Anterior cingulate cortex (tissue), 58 donors: ENCODE data around the gene BID.
A peak's percentile ranks its signal among the peaks of the same experiment; 100 is the strongest.

Source experiments
- DNase-seq, 58 donors: peaks; one replicate each; lab custom pipeline; 2025; lab: John Stamatoyannopoulos, UW

BID gene

GRCh38 chr22:17743661-17744411 lies 30.4 kb downstream of the BID start:
- no peak for DNase-seq

DNA sequence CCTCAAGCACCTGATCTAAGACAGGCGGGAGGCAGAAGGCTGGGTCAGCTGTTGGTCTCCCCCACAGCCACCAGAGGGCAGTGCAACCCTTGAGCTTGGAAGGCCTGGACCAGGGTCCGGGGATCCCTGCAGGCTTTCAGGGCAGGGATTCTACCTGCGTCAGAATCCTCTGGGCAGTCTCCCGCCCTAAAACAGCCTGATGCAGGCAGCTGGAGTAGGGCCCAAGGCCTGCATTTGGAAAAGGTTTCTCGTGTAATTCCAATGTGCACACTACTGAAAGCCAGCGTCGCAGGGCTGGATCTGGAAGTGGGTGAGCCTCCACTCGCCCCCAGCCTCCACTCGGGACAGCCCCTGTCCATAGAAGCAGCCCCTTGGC lies 31.8 kb downstream of the BID start:
- peak in 48 of 58 donors; percentile 12 to 83 (median 42) for DNase-seq

DNA sequence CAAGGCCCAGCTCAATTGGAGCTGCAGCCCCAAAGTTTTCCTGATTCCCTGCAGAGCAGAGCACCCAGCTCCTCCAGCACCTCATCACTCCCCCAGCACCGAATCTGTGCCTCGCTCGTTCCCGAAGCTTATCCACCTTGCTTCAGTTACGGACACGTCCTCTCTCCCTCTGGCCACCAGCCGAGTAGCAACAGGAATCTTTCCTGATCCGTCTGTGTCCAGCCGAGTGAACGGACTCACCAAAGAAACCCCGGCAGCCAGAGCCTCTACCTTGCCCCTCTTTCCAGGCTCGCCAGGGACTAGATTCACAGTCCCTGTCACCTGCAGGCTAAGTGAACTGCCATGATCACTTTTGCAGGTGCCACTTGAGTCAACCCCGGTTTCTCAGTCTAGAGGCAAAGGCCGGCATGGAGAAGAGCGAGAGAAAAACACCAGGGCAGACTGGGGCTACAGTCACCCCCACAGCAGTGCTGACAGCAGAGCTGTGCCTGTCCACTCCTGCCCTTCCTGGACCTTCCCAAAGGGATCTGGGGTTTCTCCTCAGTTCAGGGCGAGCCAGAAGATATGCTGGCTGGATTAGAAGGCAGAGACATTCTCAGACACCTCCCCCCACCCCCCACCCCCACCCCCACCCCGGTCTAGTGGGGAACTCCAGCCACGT lies 32.3 kb downstream of the BID start:
- no peak for DNase-seq

DNA sequence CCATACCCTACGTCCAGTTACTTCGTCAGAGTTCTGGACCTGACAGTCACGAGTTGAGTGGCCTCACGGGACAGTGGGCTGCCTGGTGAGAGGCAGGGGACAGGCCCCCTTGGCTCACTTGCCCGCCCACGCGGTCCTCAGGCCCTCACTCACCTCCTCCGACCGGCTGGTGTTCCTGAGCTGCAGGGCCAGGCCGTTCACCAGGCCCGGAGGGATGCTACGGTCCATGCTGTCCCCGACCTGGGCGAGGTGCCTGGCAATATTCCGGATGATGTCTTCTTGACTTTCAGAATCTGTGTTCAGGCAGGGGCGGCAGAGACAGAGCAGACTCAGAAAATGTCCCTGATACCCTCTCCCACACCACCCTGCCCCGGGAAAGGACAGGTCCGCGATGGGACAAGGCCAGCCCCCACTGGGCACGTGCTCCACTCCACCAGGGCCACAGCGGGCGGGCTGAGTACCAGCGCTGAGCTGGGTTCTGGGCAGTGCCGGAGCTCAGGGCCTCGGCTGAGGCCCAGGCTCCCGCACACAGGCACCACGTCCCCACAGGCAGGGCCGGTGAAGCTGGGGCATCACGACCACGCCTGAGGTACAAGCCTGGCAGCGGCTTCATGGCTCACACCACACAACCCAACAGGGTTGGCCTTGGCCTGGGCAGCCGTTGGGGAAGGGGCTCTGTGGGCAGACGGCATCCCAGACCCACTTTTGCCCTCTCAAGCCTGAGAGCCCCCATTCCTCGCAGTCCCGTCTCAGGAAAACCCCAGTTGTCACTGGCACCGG lies 34.9 kb downstream of the BID start:
- no peak for DNase-seq

- peak in 1 of 58 donors; percentile 16 for DNase-seq
Observed at GRCh38 chr22:17738386-17739128, 35.7 kb downstream of the BID start.

DNA sequence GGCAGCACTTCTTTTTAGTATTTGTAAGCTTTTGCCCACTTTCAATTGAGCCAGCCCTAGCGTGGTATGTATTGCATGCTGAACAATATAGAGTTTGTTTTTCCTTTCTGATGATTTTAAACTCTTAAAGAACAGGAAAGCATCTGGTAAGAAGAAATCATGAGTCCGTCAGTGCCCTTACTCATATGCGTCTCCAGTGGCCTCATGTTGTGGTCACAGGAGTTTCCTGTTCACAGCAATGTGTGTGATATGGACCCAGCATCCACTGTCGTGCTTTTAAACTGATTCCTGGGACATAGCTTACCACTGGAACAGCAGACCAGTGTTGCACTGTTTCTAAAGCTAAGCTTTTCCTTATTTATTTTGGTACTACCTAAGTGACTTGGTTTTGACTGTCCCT lies 40.1 kb downstream of the BID start:
- DNase-seq, result no peak

DNA sequence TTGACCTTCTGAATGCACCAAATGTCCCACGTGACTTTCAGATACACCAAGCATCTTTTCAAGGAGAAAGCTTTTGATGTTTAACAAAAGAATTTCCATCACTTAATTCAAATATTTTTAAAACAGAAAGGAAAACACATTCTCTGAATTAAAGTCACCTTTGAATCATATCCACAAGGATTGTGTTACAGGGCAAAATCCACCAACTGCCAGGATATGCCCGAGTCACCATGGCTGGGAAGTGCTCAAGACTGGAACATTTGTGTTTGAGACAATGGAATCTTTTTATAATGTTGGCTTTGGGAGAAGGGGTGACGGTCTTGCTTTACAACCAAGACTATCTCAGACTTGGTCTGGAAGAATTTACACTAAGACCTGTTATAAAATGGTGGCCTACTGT lies 40.8 kb downstream of the BID start:
- no peak for DNase-seq

DNA sequence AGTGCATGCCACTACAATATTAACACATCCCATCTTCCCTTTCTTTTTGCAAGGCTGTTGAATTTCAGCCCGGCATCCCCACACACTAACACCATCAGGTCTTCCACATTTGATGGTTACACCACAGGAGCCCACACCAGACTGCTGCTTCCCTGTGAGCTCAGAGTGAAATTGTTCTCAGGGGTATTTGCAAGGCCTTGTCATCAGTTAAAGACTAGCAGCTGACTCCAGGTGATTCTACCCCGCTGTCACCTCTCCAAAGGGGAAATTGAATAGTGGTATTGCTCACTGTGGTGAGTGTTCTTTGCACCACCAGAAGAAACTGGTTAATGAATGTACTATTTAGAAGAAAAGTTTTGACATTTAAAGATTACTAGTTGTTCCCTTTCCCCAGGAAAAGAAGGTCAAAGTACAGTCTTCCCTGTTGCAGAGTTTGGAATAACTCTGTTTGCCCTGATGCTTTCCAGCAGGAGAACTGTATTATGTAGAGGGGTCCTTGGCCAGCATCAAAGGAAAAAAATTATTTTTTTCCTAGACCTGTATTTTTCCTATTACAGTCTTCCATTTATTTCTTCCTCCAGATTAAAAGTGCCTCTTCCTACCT lies 41.9 kb downstream of the BID start:
- DNase-seq, result no peak

- no peak for DNase-seq
Observed at GRCh38 chr22:17729561-17729960, 44.7 kb downstream of the BID start.

DNA sequence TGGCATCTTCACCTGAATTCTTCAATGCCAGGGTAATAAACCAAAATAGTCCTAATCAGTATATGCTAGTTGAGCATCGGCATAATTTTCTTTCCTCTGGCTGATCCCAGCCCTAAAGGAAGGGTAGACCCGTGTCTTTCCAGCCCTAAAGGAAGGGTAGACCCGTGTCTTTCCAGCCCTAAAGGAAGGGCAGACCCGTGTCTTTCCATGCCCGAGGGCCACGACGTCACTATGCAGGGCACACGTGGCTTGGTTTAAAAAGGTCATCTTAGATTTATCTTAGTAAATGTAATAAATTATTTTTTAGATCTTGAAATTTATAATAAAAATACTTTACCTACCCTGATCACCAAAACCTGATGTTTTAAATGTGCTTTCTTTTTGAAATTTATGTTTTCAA lies 45.5 kb downstream of the BID start:
- DNase-seq, result no peak

DNA sequence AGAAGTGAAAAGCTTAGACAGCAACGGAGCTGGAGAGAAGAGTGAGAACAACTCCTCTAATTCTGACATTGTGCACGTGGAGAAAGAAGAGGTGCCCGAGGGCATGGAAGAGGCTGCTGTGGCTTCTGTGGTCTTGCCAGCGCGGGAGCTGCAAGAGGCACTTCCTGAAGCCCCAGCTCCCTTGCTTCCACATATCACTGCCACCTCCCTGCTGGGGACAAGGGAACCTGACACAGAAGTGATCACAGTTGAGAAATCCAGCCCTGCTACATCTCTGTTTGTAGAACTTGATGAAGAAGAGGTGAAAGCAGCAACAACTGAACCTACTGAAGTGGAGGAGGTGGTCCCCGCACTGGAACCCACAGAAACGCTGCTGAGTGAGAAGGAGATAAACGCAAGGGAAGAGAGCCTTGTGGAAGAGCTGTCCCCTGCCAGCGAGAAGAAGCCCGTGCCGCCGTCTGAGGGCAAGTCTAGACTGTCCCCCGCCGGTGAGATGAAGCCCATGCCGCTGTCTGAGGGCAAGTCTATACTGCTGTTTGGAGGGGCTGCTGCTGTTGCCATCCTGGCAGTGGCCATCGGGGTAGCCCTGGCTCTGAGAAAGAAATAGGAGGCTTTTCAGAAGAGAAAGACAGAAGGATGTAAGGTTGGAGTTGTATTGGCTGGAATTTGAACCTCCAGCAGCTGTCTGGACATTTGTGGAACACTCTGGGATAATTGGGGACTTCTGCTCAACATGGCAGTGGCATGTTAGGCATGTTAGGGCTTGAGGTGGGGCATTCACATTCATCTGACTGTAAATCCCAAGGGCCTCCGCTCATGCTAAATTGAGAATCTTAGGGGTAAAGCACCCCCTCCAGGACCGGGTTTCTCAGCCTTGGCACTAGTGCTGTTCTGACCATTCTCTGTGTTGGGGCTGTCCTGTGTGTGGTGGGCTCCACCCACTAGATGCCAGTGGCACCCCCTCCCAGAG lies 47.1 kb downstream of the BID start:
- no peak for DNase-seq

DNA sequence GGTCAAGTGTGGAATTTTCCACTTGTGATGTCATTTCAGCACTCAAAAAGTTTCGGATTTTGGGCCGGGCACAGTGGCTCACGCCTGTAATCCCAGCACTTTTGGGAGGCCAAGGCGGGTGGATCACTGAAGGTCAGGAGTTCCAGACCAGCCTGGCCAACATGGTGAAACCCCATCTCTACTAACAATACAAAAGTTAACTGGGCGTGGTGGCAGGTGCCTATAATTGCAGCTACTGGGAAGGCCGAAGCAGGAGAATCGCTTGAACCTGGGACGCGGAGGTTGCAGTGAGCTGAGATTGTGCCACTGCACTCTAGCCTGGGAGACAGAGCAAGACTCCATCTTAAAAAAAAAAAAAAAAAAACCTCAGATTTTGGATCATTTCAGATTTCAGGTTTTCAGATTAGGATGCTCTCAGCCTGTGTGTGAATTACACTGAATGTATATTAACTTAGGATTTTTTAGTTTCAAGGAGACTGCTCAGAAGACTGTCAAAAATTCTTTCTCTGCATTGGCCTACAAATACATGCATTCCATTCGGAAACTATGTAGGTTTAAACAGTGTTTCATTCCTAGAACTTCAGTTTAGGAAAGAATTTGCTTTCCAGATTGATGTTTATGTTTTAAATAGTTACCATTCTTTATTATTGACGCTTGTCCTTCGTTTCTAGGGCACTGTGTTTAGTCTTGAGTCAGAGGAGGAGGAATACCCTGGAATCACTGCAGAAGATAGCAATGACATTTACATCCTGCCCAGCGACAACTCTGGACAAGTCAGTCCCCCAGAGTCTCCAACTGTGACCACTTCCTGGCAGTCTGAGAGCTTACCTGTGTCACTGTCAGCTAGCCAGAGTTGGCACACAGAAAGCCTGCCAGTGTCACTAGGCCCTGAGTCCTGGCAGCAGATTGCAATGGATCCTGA lies 48.0 kb downstream of the BID start:
- no peak for DNase-seq

DNA sequence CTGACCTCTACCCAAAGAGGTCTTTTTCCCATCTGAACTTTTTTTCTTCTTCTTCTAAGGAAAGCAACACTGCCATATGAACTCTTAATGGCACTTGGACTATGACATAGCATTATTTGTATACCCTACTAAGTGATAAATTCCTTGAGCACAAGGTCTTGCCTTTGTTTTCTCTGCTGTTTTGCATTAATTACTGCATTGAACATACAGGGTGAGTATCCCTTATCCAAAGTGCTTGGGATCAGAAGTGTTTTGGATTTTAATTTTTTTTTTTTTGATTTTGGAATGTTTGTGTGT lies 48.8 kb downstream of the BID start:
- no peak for DNase-seq

DNA sequence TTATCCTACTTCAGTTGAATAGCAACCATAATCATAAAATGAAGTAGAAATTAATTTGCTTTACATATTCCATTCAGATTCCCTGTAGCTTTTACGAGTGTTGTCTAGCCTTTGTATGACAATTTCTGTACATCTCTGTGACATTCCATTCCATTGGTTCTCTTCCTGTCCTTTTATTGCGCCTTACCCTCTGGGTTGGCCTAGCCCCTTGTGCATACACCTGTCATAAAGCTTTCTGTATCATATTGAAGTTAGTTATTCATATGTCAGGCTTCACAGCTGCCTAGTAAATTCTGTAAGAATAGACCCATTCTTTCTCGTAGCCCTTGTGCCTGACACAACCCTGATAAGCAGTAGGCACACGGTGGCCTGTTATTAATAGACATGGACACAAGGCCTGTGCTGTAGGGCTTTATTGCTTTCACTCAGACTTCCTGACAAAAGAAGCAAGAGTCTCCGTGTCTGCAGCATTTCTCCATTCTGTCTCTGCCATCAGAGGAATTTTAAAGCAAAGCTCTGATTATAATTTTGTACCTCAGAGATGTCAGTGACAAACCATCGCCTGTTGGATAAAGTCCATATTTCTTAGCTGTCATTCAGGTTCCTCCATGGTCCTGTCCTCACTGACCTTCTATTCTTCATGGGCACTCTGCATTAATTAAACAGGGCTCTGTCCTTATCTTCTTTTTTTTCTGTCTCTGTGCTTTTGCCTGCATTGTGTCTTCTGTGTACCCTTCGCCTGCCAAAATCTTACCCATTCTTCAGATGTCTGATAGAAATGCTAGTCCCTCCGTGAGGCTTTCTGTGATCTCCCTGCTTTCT lies 49.4 kb downstream of the BID start:
- peak in 2 of 58 donors; percentile 22 to 44 for DNase-seq

- DNase-seq, result no peak
Observed at GRCh38 chr22:17724241-17724640, 50.0 kb downstream of the BID start.

GRCh38 chr22:17719911-17720310 lies 54.4 kb downstream of the BID start:
- DNase-seq, result no peak

DNA sequence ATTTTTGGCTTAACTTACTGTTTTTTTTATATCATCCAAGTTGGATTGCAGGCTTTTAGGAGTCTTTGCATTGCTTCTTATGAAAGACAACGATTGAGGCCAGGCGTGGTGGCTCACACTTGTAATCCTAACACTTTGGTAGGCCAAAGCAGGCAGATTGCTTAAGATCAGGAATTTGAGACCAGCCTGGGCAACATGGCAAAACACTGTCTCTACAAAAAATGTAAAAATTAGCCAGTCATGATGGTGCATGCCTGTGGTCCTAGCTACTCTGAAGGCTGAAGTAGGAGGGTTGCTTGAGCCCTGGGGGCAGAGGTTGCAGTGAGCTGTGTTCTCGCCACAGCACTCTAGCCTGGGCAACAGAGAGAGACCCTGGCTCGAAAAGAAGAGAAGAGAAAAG lies 56.6 kb downstream of the BID start:
- no peak for DNase-seq
